C4-2B (cell line): ENCODE data around the gene TRIM43.
"Not testable (repeated sequence)": the region's sequence is repeated elsewhere in the genome, so short reads cannot be mapped to it uniquely, and the experiment has no call there.

Source experiments
- H3K27ac ChIP-seq: fragments of 450-650 bp; 2 replicates; pipeline ENCODE4 v1.5.1; 2017
- CTCF ChIP-seq: fragments of 450-650 bp; conservative IDR thresholded peaks from 2 replicates; pipeline ENCODE4 v1.5.1; 2017; ENCODE audit warnings: mild to moderate bottlenecking
- ZFX ChIP-seq: fragments of 450-650 bp; IDR thresholded peaks from 2 replicates; pipeline ENCODE4 v1.6.1; 2017

The TRIM43 gene

GRCh38 chr2:95591701-95592100, at the start of gene TRIM43:
TRIM43 (plus strand) TSS chr2:95592001; CDS start chr2:95594024, 2,023 bp downstream.
- not testable (repeated sequence) for H3K27ac ChIP-seq

GRCh38 chr2:95551055-95551568, 40.7 kb upstream of the TRIM43 start:
- H3K27ac ChIP-seq = no peak overlapping the region
- TF ChIP-seq CTCF (no peak), ZFX (no peak)

- TF ChIP-seq ZFX = no peak
- no peak for TF ChIP-seq CTCF
- H3K27ac ChIP-seq = no peak overlapping the region
These were observed 38.9 kb upstream of the TRIM43 start for GRCh38 chr2:95552911-95553310.

GRCh38 chr2:95569170-95569569, 22.6 kb upstream of the TRIM43 start:
- no peak overlapping the region for H3K27ac ChIP-seq
- TF ChIP-seq ZFX (no peak), CTCF (no peak)

- no peak overlapping the region for H3K27ac ChIP-seq
- TF ChIP-seq CTCF (no peak), ZFX (no peak)
These were observed 17.9 kb upstream of the TRIM43 start for GRCh38 chr2:95573866-95574265.

- no peak overlapping the region for H3K27ac ChIP-seq
- no peak for TF ChIP-seq ZFX
- TF ChIP-seq CTCF = no peak
These were observed 17.3 kb upstream of the TRIM43 start for GRCh38 chr2:95574506-95574905.

GRCh38 chr2:95575857-95576256, 15.9 kb upstream of the TRIM43 start:
- no peak overlapping the region for H3K27ac ChIP-seq
- TF ChIP-seq CTCF (no peak), ZFX (no peak)

GRCh38 chr2:95578539-95578938, 13.3 kb upstream of the TRIM43 start:
- H3K27ac ChIP-seq = no peak overlapping the region
- TF ChIP-seq CTCF (no peak), ZFX (no peak)

- not testable (repeated sequence) for H3K27ac ChIP-seq
These were observed 8.3 kb upstream of the TRIM43 start for GRCh38 chr2:95583545-95583944.

GRCh38 chr2:95584321-95584720, 7.5 kb upstream of the TRIM43 start:
- H3K27ac ChIP-seq = not testable (repeated sequence)

GRCh38 chr2:95589777-95590536, 1.8 kb upstream of the TRIM43 start:
- not testable (repeated sequence) for H3K27ac ChIP-seq

- H3K27ac ChIP-seq = not testable (repeated sequence)
These were observed 1.2 kb downstream of the TRIM43 start for GRCh38 chr2:95592973-95593372.
